Right lobe of liver (tissue), 6 donors: ENCODE data around the gene LRRC56. TPM values are rescaled to one million over a fixed set of nuclear protein-coding genes. Genes with fewer than 3 reads are reported as not detected.

ENCODE experiments used
- ATAC-seq, 4 donors: fragments of 200-7000 bp; cut with Tn5 transposase; one replicate each; pipeline ENCODE4 v1.9.1; 2020; ENCODE audit warnings: mild to moderate bottlenecking in 4 of 4, moderate library complexity in 4 of 4
- DNase-seq, 3 donors: peaks; one replicate each; pipeline ENCODE4 v3.0.0-alpha.2; 2020
- H3K27ac ChIP-seq, 3 donors: fragments of 200-600 bp; one replicate each; pipeline ENCODE4 v1.8.0; 2022
- H3K27me3 ChIP-seq, 2 donors: fragments of 200-600 bp; one replicate each; pipeline ENCODE4 v1.8.0; 2022
- H3K36me3 ChIP-seq, 4 donors: fragments of 200-600 bp; sonication (generic) in 1 of 4; one replicate each; pipeline versions ENCODE4 v1.5.1 to v1.8.0; 2017 to 2022; ENCODE audit warnings: control low read depth in 1 of 4
- H3K4me1 ChIP-seq, 4 donors: fragments of 200-600 bp; sonication (generic) in 1 of 4; one replicate each; pipeline versions ENCODE4 v1.5.1 to v1.8.0; 2017 to 2022; ENCODE audit warnings: control low read depth in 1 of 4
- H3K4me3 ChIP-seq, 3 donors: fragments of 200-600 bp; one replicate each; pipeline ENCODE4 v1.8.0; 2022
- H3K9me3 ChIP-seq, 4 donors: fragments of 200-600 bp; sonication (generic) in 1 of 4; one replicate each; pipeline versions ENCODE4 v1.5.1 to v1.8.0; 2017 to 2022; ENCODE audit warnings: control low read depth in 1 of 4
- CTCF ChIP-seq, 4 donors: fragments of 200-600 bp in 3 of 4; fragments of 450-650 bp in 1 of 4; IDR thresholded peaks; one replicate each; pipeline versions ENCODE4 v1.5.1 to v1.8.0; 2016 to 2022; ENCODE audit warnings: antibody characterized with exemption in 4 of 4, mild to moderate bottlenecking in 2 of 4
- POLR2A ChIP-seq: fragments of 450-650 bp; IDR thresholded peaks from one replicate; pipeline ENCODE4 v1.6.1; 2017; ENCODE audit warnings: antibody characterized with exemption, mild to moderate bottlenecking
- WGBS: methylation state at CpG from one replicate; pipeline ENCODE4 v1.1.6; 2018; ENCODE audit warnings: low coverage, low lambda C conversion rate; ENCODE audit not compliant: insufficient coverage; ENCODE audit errors: missing lambda C conversion rate; 5-methylcytosine and 5-hydroxymethylcytosine counted together
- intact Hi-C, 2 donors: fragments of 100-400 bp; cut with DNase I; formaldehyde crosslinking; loops; one replicate each; pipeline versions ENCODE4 v1.11.2 to v1.14.1; 2022
- total RNA-seq, 6 experiments: library from RNA; depleted of rRNA in 2 of 6; stranded (reverse); fragments of >200 nt in 2 of 6; fragmentation: NEBNext Ultra II Directional in 3 of 6; extraction: Animal tissue kit (Norgen Biotek cat#: 25700) in 3 of 6; gene quantifications; one replicate each; pipeline versions ENCODE4 v1.1.0 to v1.2.4, GENCODE V29; 2016 to 2023
- donor health status: DM: no; HTN: yes; CAD: no.
- donor health status: DM: no; HTN: no; CAD: no.
- donor health status: DM: no; HTN: no; CAD: no.
- donor health status: DM: no; HTN: yes; CAD: no.
- donor health status: DM: no; HTN: yes; CAD: no.

Gene LRRC56
- total RNA-seq, 6 experiments from 2014 or later = 0.12 to 1.1 (median 0.71) TPM; not detected in 1

GRCh38 chr11:539971-540481, 2.7 kb downstream of the LRRC56 start:
- intact Hi-C loops = no loop called here
- Histone ChIP-seq H3K27ac (no peak overlapping the region), H3K27me3 (no peaks in the 10 kb centered on the region), H3K36me3 (no peaks in the 10 kb centered on the region), H3K9me3 (no peaks in the 10 kb centered on the region), H3K4me3 (no peak overlapping the region), H3K4me1 (peaks cover 0 to 16% (median 8%) of the 10 kb centered on the region in 4 donors)
- 100% methylated on average over 1 of the region's 8 CpGs for WGBS
- ATAC-seq (no peak), DNase-seq (peak in 2 of 3 donors; percentile 18 to 51)
- TF ChIP-seq CTCF (IDR thresholded peaks at IDR 0.05) = no peak
- no peak for TF ChIP-seq POLR2A

- intact Hi-C loops = no loop called here
- Histone ChIP-seq H3K36me3 (no peaks in the 10 kb centered on the region), H3K9me3 (no peaks in the 10 kb centered on the region), H3K4me3 (no peak overlapping the region), H3K27me3 (no peaks in the 10 kb centered on the region), H3K4me1 (peaks cover 0 to 16% (median 7%) of the 10 kb centered on the region in 4 donors), H3K27ac (no peak overlapping the region)
- DNase-seq (peak in 1 of 3 donors; percentile 51), ATAC-seq (no peak)
- TF ChIP-seq POLR2A (no peak), CTCF (IDR thresholded peaks at IDR 0.05) (no peak)
- WGBS = 100% methylated on average over 1 of the region's 23 CpGs
Observed at GRCh38 chr11:540583-541432, 3.5 kb downstream of the LRRC56 start.

DNA sequence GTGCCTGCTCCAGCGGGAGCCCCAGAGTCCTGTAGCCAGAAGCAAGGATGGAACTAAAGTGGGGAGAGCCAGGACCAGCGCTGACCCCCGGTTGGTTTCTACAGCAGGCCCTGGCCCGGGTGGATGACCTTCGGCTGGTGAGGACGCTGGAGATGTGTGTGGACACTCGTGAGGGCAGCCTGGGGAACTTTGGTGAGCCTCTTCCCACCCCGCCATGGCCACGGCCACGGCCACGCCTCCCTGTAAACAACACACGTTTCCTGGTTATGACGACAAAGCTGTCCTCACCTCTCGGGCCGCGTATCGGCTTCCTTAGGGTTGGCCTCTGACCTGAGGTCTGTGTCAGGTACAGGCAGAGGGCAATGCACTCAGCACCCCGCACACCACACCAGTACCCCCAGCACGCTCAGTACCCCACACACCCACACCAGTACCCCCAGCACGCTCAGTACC, 4.1 kb downstream of the LRRC56 start:
- no CpG with 5 or more reads among the region's 20 CpGs for WGBS
- intact Hi-C loops = no loop called here
- Histone ChIP-seq H3K4me1 (peaks cover 0 to 15% (median 4%) of the 10 kb centered on the region in 4 donors), H3K27me3 (no peaks in the 10 kb centered on the region), H3K4me3 (no peak overlapping the region), H3K36me3 (no peaks in the 10 kb centered on the region), H3K27ac (no peak overlapping the region), H3K9me3 (no peaks in the 10 kb centered on the region)
- TF ChIP-seq CTCF (IDR thresholded peaks at IDR 0.05) (no peak), POLR2A (no peak)
- ATAC-seq = no peak
- peak in 2 of 3 donors; percentile 14 to 54 for DNase-seq

DNA sequence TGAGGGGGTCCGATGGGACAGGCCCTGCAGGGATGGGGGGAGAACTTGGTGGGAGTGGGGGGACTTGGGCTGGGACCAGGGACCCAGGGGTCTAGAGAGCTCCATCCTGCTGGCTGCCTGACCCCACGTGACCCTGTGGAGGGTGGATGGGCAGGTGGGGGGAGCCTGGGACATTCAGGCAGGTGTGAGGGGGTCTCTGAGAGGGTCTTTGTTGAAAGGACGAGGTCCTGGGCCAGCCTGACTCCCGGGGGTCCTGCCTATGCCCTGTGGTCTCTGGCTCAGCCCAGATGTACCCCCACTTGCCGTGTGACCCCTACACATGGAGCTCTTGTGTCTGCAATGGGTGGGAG, 7.5 kb downstream of the LRRC56 start:
- Histone ChIP-seq H3K36me3 (no peaks in the 10 kb centered on the region), H3K4me3 (no peak overlapping the region), H3K27ac (no peak overlapping the region), H3K9me3 (no peaks in the 10 kb centered on the region), H3K4me1 (no peaks in the 10 kb centered on the region), H3K27me3 (no peaks in the 10 kb centered on the region)
- ATAC-seq (peak in 1 of 4 donors; percentile 5), DNase-seq (no peak)
- intact Hi-C loops = no loop called here
- TF ChIP-seq POLR2A (no peak), CTCF (IDR thresholded peaks at IDR 0.05) (no peak)
- no CpG with 5 or more reads among the region's 5 CpGs for WGBS
